ENCODE results near the gene MLEC.

The MLEC gene

GRCh38 chr12:120643574-120643973 is 43.4 kb upstream of the MLEC start:
- peaks cover 14% of the 10 kb centered on the region for H3K4me1 ChIP-seq (ENCODE audit: insufficient read depth, low read length, severe bottlenecking)
- H3K27me3 ChIP-seq (ENCODE audit: insufficient read depth, low read length): peaks cover 13% of the 10 kb centered on the region
- TF ChIP-seq CTCF (IDR thresholded peaks at IDR 0.05; ENCODE audit: low read length) (no peak), EZH2 (IDR thresholded peaks at IDR 0.05; ENCODE audit: borderline replicate concordance, low read length) (no peak)

GRCh38 chr12:120646044-120646443 is 40.9 kb upstream of the MLEC start:
- Histone ChIP-seq H3K4me2 (ENCODE audit: low read length) (no peak overlapping the region), H3F3A (ENCODE audit: insufficient read depth, low read length) (no peaks in the 10 kb centered on the region), H3K36me3 (ENCODE audit: insufficient read depth, low read length) (no peaks in the 10 kb centered on the region), H3K27me3 (ENCODE audit: insufficient read depth, low read length) (peaks cover 13% of the 10 kb centered on the region), H4K20me1 (ENCODE audit: insufficient read depth, low read length) (no peaks in the 10 kb centered on the region), H2AFZ (ENCODE audit: low read length) (no peak overlapping the region), H3K4me1 (ENCODE audit: insufficient read depth, low read length, severe bottlenecking) (peaks cover 12% of the 10 kb centered on the region), H3K9ac (ENCODE audit: low read length) (no peak overlapping the region), H3K9me3 (ENCODE audit: low read length) (no peaks in the 10 kb centered on the region), H3K4me3 (ENCODE audit: low read depth, low read length, poor library complexity, severe bottlenecking) (no peak overlapping the region), H3K27ac (ENCODE audit: low read depth, low read length, poor library complexity, severe bottlenecking) (no peak overlapping the region), H3K9me2 (ENCODE audit: low read depth, low read length) (no peaks in the 10 kb centered on the region), H3K79me2 (ENCODE audit: insufficient read depth, low read length) (no peaks in the 10 kb centered on the region)
- no peak for TF ChIP-seq CTCF (IDR thresholded peaks at IDR 0.05; ENCODE audit: low read length)
- no peak for TF ChIP-seq EZH2 (IDR thresholded peaks at IDR 0.05; ENCODE audit: borderline replicate concordance, low read length)

More at GRCh38 chr12:120643574-120643973, 43.4 kb upstream of the MLEC start:
- Histone ChIP-seq H3K4me2 (ENCODE audit: low read length) (no peak overlapping the region), H3K9me3 (ENCODE audit: low read length) (no peaks in the 10 kb centered on the region), H4K20me1 (ENCODE audit: insufficient read depth, low read length) (no peaks in the 10 kb centered on the region), H3K36me3 (ENCODE audit: insufficient read depth, low read length) (no peaks in the 10 kb centered on the region), H3K4me3 (ENCODE audit: low read depth, low read length, poor library complexity, severe bottlenecking) (no peak overlapping the region), H3K79me2 (ENCODE audit: insufficient read depth, low read length) (no peaks in the 10 kb centered on the region), H3F3A (ENCODE audit: insufficient read depth, low read length) (no peaks in the 10 kb centered on the region), H3K9me2 (ENCODE audit: low read depth, low read length) (no peaks in the 10 kb centered on the region), H2AFZ (ENCODE audit: low read length) (no peak overlapping the region), H3K27ac (ENCODE audit: low read depth, low read length, poor library complexity, severe bottlenecking) (no peak overlapping the region), H3K9ac (ENCODE audit: low read length) (no peak overlapping the region)

GRCh38 chr12:120647375-120647755 is 39.6 kb upstream of the MLEC start:
- no peak overlapping the region for H3K27ac ChIP-seq (ENCODE audit: low read depth, low read length, poor library complexity, severe bottlenecking)
- TF ChIP-seq EZH2 (IDR thresholded peaks at IDR 0.05; ENCODE audit: borderline replicate concordance, low read length) (no peak), CTCF (IDR thresholded peaks at IDR 0.05; ENCODE audit: low read length) (no peak)
- no peak overlapping the region for H2AFZ ChIP-seq (ENCODE audit: low read length)
- H3K4me3 ChIP-seq (ENCODE audit: low read depth, low read length, poor library complexity, severe bottlenecking): no peak overlapping the region
- peaks cover 3% of the 10 kb centered on the region; the same call in 1 of the 2 replicates for H3K27me3 ChIP-seq (ENCODE audit: insufficient read depth, low read length)
- H3K9ac ChIP-seq (ENCODE audit: low read length): no peak overlapping the region
- H3K4me2 ChIP-seq (ENCODE audit: low read length): no peak overlapping the region
- H4K20me1 ChIP-seq (ENCODE audit: insufficient read depth, low read length): no peaks in the 10 kb centered on the region
- H3K9me2 ChIP-seq (ENCODE audit: low read depth, low read length): no peaks in the 10 kb centered on the region
- H3K79me2 ChIP-seq (ENCODE audit: insufficient read depth, low read length): no peaks in the 10 kb centered on the region
- no peaks in the 10 kb centered on the region for H3K36me3 ChIP-seq (ENCODE audit: insufficient read depth, low read length)
- peaks cover 5% of the 10 kb centered on the region for H3K4me1 ChIP-seq (ENCODE audit: insufficient read depth, low read length, severe bottlenecking)
- no peaks in the 10 kb centered on the region for H3K9me3 ChIP-seq (ENCODE audit: low read length)
- H3F3A ChIP-seq (ENCODE audit: insufficient read depth, low read length): no peaks in the 10 kb centered on the region

Data from OCI-LY1 (cell line).